Loucy (cell line): ENCODE results near the gene DAW1.

Source experiments
- H2AFZ ChIP-seq: fragments of 200-600 bp; sonication (generic); 2 replicates; pipeline ENCODE4 v1.6.0; 2016; ENCODE audit warnings: antibody characterized with exemption, mild to moderate bottlenecking, low read length, moderate library complexity
- H3F3A ChIP-seq: fragments of 200-600 bp; 2 replicates; pipeline ENCODE4 v1.6.0; 2016; ENCODE audit warnings: antibody characterized with exemption, low read depth, mild to moderate bottlenecking
- H3K27me3 ChIP-seq: fragments of 200-600 bp; sonication (generic); 2 replicates; pipeline ENCODE4 v1.6.1; 2014; ENCODE audit warnings: low read length, mild to moderate bottlenecking; ENCODE audit not compliant: insufficient read depth, poor library complexity, severe bottlenecking
- H3K36me3 ChIP-seq: fragments of 200-600 bp; sonication (generic); 2 replicates; pipeline ENCODE4 v1.6.1; 2016; ENCODE audit warnings: low read length; ENCODE audit not compliant: insufficient read depth
- H3K4me1 ChIP-seq: fragments of 200-600 bp; sonication (generic); 2 replicates; pipeline ENCODE4 v1.5.1; 2014; ENCODE audit warnings: low read length, mild to moderate bottlenecking; ENCODE audit not compliant: insufficient read depth, poor library complexity, severe bottlenecking
- H3K4me2 ChIP-seq: fragments of 200-600 bp; sonication (generic); 2 replicates; pipeline ENCODE4 v1.6.0; 2014; ENCODE audit warnings: antibody characterized with exemption, low read length, low read depth, mild to moderate bottlenecking; ENCODE audit not compliant: poor library complexity, severe bottlenecking
- H3K4me3 ChIP-seq: fragments of 200-600 bp; sonication (generic); 2 replicates; pipeline ENCODE4 v1.5.1; 2014; ENCODE audit warnings: low read length, mild to moderate bottlenecking, mixed read lengths; ENCODE audit not compliant: poor library complexity, severe bottlenecking
- H3K79me2 ChIP-seq: fragments of 200-600 bp; sonication (generic); 2 replicates; pipeline ENCODE4 v1.6.1; 2014; ENCODE audit warnings: low read length; ENCODE audit not compliant: insufficient read depth
- H3K9ac ChIP-seq: fragments of 200-600 bp; sonication (generic); 2 replicates; pipeline ENCODE4 v1.6.0; 2014; ENCODE audit warnings: mild to moderate bottlenecking, low read depth, low read length, moderate library complexity; ENCODE audit not compliant: poor library complexity, severe bottlenecking
- H3K9me2 ChIP-seq: fragments of 200-600 bp; sonication (generic); replicated peaks from 2 replicates; pipeline ENCODE4 v1.6.1; 2016; ENCODE audit warnings: low read depth, low read length, mixed read lengths
- H3K9me3 ChIP-seq: fragments of 200-600 bp; sonication (generic); 2 replicates; pipeline ENCODE4 v1.6.1; 2014; ENCODE audit warnings: mild to moderate bottlenecking, antibody characterized with exemption, low read length, low read depth; ENCODE audit not compliant: insufficient read depth
- H4K20me1 ChIP-seq: fragments of 200-600 bp; sonication (generic); 2 replicates; pipeline ENCODE4 v1.6.0; 2014; ENCODE audit warnings: antibody characterized with exemption, low read length, mild to moderate bottlenecking; ENCODE audit not compliant: insufficient read depth, poor library complexity, severe bottlenecking
- CTCF ChIP-seq: fragments of 200-600 bp; sonication (generic); conservative IDR thresholded peaks from 2 replicates; pipeline ENCODE4 v1.5.1; 2014; ENCODE audit warnings: mild to moderate bottlenecking, antibody characterized with exemption, low read length
- EZH2phosphoT487 ChIP-seq: fragments of 200-600 bp; IDR thresholded peaks from 2 replicates; pipeline ENCODE4 v1.6.1; 2018; ENCODE audit warnings: antibody characterized with exemption, mild to moderate bottlenecking, moderate library complexity, borderline replicate concordance

The DAW1 gene

DNA sequence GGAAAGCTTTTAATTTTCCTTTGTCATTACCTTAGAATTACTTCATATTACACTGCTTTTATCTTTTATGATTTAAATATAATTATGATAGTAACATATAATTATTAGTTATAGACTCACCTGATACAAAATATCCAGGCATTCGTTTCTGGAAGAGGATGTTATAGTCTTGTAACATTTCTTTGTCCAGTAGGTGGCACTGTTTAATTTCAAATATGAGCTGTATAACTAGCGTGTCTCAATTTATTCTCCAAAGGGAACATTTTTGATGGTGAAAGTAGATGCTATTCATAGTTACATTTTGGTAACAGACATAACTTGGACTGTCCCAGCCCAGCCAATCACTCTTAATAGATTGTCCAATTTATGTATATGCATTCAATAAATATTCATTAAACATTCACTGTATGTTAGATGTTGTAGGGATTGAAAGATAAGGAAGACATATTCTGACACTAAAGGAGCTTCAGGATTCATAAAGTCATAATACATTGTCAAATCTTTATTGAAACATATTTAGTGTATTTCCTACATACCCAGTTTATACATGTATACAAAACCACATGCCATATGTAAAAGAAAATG, 19.2 kb downstream of the DAW1 start:
- H3K36me3 ChIP-seq = no peaks in the 10 kb centered on the region
- no peak overlapping the region for H3K4me3 ChIP-seq
- no peak overlapping the region for H3K9ac ChIP-seq
- H3K4me1 ChIP-seq = no peaks in the 10 kb centered on the region
- H4K20me1 ChIP-seq = no peaks in the 10 kb centered on the region
- no peaks in the 10 kb centered on the region for H3K79me2 ChIP-seq
- no peaks in the 10 kb centered on the region for H3F3A ChIP-seq
- no peak overlapping the region for H3K4me2 ChIP-seq
- H2AFZ ChIP-seq = no peak overlapping the region
- H3K9me3 ChIP-seq = no peaks in the 10 kb centered on the region
- TF ChIP-seq CTCF (peak; percentile 64), EZH2phosphoT487 (no peak)
- no peaks in the 10 kb centered on the region for H3K9me2 ChIP-seq
- H3K27me3 ChIP-seq = no peaks in the 10 kb centered on the region

DNA sequence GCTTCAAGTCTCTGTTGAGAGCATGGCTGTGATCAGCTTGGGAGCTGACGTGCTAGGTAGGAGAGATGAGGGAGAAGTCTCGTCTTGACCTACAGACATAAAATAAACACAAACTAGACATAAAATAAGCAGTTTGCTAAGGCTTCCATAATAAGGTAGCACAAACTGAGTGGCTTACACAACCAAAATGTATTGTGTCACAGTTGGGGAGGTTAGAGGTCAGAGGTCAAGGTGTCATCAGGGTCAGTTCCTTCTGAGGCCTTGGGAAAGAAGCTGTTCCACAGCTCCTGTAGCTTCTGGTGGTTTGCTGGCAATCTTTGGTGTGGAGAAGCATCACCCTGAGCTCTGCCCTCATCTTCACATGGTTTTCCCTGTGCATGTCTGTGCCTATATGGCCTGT, 20.2 kb downstream of the DAW1 start:
- no peaks in the 10 kb centered on the region for H3K9me2 ChIP-seq
- H3K27me3 ChIP-seq = no peaks in the 10 kb centered on the region
- no peak overlapping the region for H3K4me3 ChIP-seq
- no peak overlapping the region for H3K4me2 ChIP-seq
- H3K36me3 ChIP-seq = no peaks in the 10 kb centered on the region
- no peaks in the 10 kb centered on the region for H3K4me1 ChIP-seq
- no peaks in the 10 kb centered on the region for H3K79me2 ChIP-seq
- no peaks in the 10 kb centered on the region for H4K20me1 ChIP-seq
- H3K9me3 ChIP-seq = no peaks in the 10 kb centered on the region
- TF ChIP-seq EZH2phosphoT487 = no peak
- TF ChIP-seq CTCF = no peak
- H2AFZ ChIP-seq = no peak overlapping the region
- H3K9ac ChIP-seq = no peak overlapping the region
- H3F3A ChIP-seq = no peaks in the 10 kb centered on the region

- Histone ChIP-seq H3F3A (no peaks in the 10 kb centered on the region), H3K36me3 (no peaks in the 10 kb centered on the region), H3K4me2 (no peak overlapping the region), H3K4me3 (no peak overlapping the region), H3K4me1 (no peaks in the 10 kb centered on the region), H3K9me2 (no peaks in the 10 kb centered on the region), H3K9me3 (no peaks in the 10 kb centered on the region), H3K27me3 (no peaks in the 10 kb centered on the region), H4K20me1 (no peaks in the 10 kb centered on the region), H3K9ac (no peak overlapping the region), H3K79me2 (no peaks in the 10 kb centered on the region), H2AFZ (no peak overlapping the region)
- TF ChIP-seq CTCF (no peak), EZH2phosphoT487 (no peak)
Observed at GRCh38 chr2:227903381-227903780, 31.9 kb downstream of the DAW1 start.
